ENCODE results near the gene C17orf113.

GRCh38 chr17:42062681-42063080 is 12.3 kb upstream of the C17orf113 start:
- TF ChIP-seq CTCF (conservative IDR thresholded peaks at IDR 0.05; ENCODE audit: low read depth in 2 of 2) (no peak), EZH2 (IDR thresholded peaks at IDR 0.05; ENCODE audit: low read depth, unreplicated experiment) (no peak)
